Measurements from ENCODE around the gene ANKZF1.

ANKZF1 gene

GRCh38 chr2:219207884-219208740 lies 21.5 kb upstream of the ANKZF1 start:
- DNase-seq = no peak

- DNase-seq = no peak
Measured at GRCh38 chr2:219209236-219210195, 20.1 kb upstream of the ANKZF1 start.

- DNase-seq = no peak
Measured at GRCh38 chr2:219210196-219210885, 19.3 kb upstream of the ANKZF1 start.

GRCh38 chr2:219210886-219211362 lies 18.7 kb upstream of the ANKZF1 start:
- no peak for DNase-seq

GRCh38 chr2:219213026-219213415 lies 16.6 kb upstream of the ANKZF1 start:
- DNase-seq = no peak

- DNase-seq = no peak
Measured at GRCh38 chr2:219213486-219214071, 16.0 kb upstream of the ANKZF1 start.

- no peak for DNase-seq
Measured at GRCh38 chr2:219214141-219214540, 15.5 kb upstream of the ANKZF1 start.

GRCh38 chr2:219214786-219215185 lies 14.8 kb upstream of the ANKZF1 start:
- no peak for DNase-seq

- DNase-seq = no peak
Measured at GRCh38 chr2:219215871-219216534, 13.6 kb upstream of the ANKZF1 start.

GRCh38 chr2:219216535-219216915 lies 13.1 kb upstream of the ANKZF1 start:
- no peak for DNase-seq

GRCh38 chr2:219218217-219218731 lies 11.3 kb upstream of the ANKZF1 start:
- DNase-seq = peak; percentile 36 to 49

- DNase-seq = peak; percentile 90 to 93
Measured at GRCh38 chr2:219218732-219219701, 10.6 kb upstream of the ANKZF1 start, which contains the start of gene ABCB6. TSS of gene ABCB6 (minus strand) at chr2:219218958. CDS start at chr2:219218673, 285 bp downstream.

GRCh38 chr2:219219784-219220532 lies 9.6 kb upstream of the ANKZF1 start:
- no peak for DNase-seq

GRCh38 chr2:219220652-219221402 lies 8.8 kb upstream of the ANKZF1 start:
- no peak for DNase-seq

GRCh38 chr2:219221957-219222518 lies 7.6 kb upstream of the ANKZF1 start:
- DNase-seq = no peak

GRCh38 chr2:219223831-219224610 lies 5.6 kb upstream of the ANKZF1 start:
- DNase-seq = no peak

GRCh38 chr2:219225350-219225749 lies 4.3 kb upstream of the ANKZF1 start:
- DNase-seq = no peak
